Measurements from ENCODE around the gene SPDYE4.
"Not testable (repeated sequence)": the region's sequence is repeated elsewhere in the genome, so short reads cannot be mapped to it uniquely, and the experiment has no call there.

SPDYE4 gene

GRCh38 chr17:8758137-8758596, at the start of gene SPDYE4:
Gene SPDYE4, minus strand, starts transcription at chr17:8758546. Its CDS starts 164 bp downstream, at chr17:8758382.
- H2AFZ ChIP-seq (ENCODE audit: low read depth, low read length) = no peak within 1 kb of the TSS
- H3K4me3 ChIP-seq (ENCODE audit: low read length) = no peak within 1 kb of the TSS
- H3K27me3 ChIP-seq (ENCODE audit: insufficient read depth, low read length) = peaks cover 15% of the 10 kb centered on the region
- peaks cover 3% of the 10 kb centered on the region for H3K9me3 ChIP-seq (ENCODE audit: low read length)
- no peaks in the 10 kb centered on the region for H3K36me3 ChIP-seq (ENCODE audit: insufficient read depth, low read length)
- no peaks in the 10 kb centered on the region for H3K4me1 ChIP-seq (ENCODE audit: insufficient read depth, low read length)

- H3K27me3 ChIP-seq (ENCODE audit: insufficient read depth, low read length) = peaks cover 8% of the 10 kb centered on the region
- H3K4me1 ChIP-seq (ENCODE audit: insufficient read depth, low read length) = no peaks in the 10 kb centered on the region
- no peak overlapping the region for H3K4me3 ChIP-seq (ENCODE audit: low read length)
- no peak overlapping the region for H2AFZ ChIP-seq (ENCODE audit: low read depth, low read length)
- H3K36me3 ChIP-seq (ENCODE audit: insufficient read depth, low read length) = no peaks in the 10 kb centered on the region
- H3K9me3 ChIP-seq (ENCODE audit: low read length) = no peaks in the 10 kb centered on the region
Measured at GRCh38 chr17:8806926-8807550, 48.7 kb upstream of the SPDYE4 start.

GRCh38 chr17:8806253-8806925, 48.0 kb upstream of the SPDYE4 start:
- H3K9me3 ChIP-seq (ENCODE audit: low read length) = no peaks in the 10 kb centered on the region
- no peaks in the 10 kb centered on the region for H3K4me1 ChIP-seq (ENCODE audit: insufficient read depth, low read length)
- H3K4me3 ChIP-seq (ENCODE audit: low read length) = no peak overlapping the region
- H3K36me3 ChIP-seq (ENCODE audit: insufficient read depth, low read length) = no peaks in the 10 kb centered on the region
- H3K27me3 ChIP-seq (ENCODE audit: insufficient read depth, low read length) = peaks cover 10% of the 10 kb centered on the region
- no peak overlapping the region for H2AFZ ChIP-seq (ENCODE audit: low read depth, low read length)

- H3K4me1 ChIP-seq (ENCODE audit: insufficient read depth, low read length); H3K4me3 ChIP-seq (ENCODE audit: low read length): not testable (repeated sequence)
- peaks cover 20% of the 10 kb centered on the region for H3K27me3 ChIP-seq (ENCODE audit: insufficient read depth, low read length)
Measured at GRCh38 chr17:8805396-8805795, 47.0 kb upstream of the SPDYE4 start.

GRCh38 chr17:8803531-8804420, 45.4 kb upstream of the SPDYE4 start:
- no peak overlapping the region for H3K4me3 ChIP-seq (ENCODE audit: low read length)
- H3K4me1 ChIP-seq (ENCODE audit: insufficient read depth, low read length) = no peaks in the 10 kb centered on the region
- peaks cover 32% of the 10 kb centered on the region for H3K27me3 ChIP-seq (ENCODE audit: insufficient read depth, low read length)
- no peaks in the 10 kb centered on the region for H3K36me3 ChIP-seq (ENCODE audit: insufficient read depth, low read length)
- no peaks in the 10 kb centered on the region for H3K9me3 ChIP-seq (ENCODE audit: low read length)
- no peak overlapping the region for H2AFZ ChIP-seq (ENCODE audit: low read depth, low read length)

More at GRCh38 chr17:8805396-8805795, 47.0 kb upstream of the SPDYE4 start:
- not testable (repeated sequence) for H2AFZ ChIP-seq (ENCODE audit: low read depth, low read length); H3K36me3 ChIP-seq (ENCODE audit: insufficient read depth, low read length); H3K9me3 ChIP-seq (ENCODE audit: low read length)

- H3K4me1 ChIP-seq (ENCODE audit: insufficient read depth, low read length) = no peaks in the 10 kb centered on the region
- no peaks in the 10 kb centered on the region for H3K36me3 ChIP-seq (ENCODE audit: insufficient read depth, low read length)
- H3K4me3 ChIP-seq (ENCODE audit: low read length) = no peak overlapping the region
- peaks cover 3% of the 10 kb centered on the region for H3K9me3 ChIP-seq (ENCODE audit: low read length)
- no peak overlapping the region for H2AFZ ChIP-seq (ENCODE audit: low read depth, low read length)
- H3K27me3 ChIP-seq (ENCODE audit: insufficient read depth, low read length) = peaks cover 50% of the 10 kb centered on the region
Measured at GRCh38 chr17:8801135-8801840, 42.9 kb upstream of the SPDYE4 start.

GRCh38 chr17:8800656-8801055, 42.3 kb upstream of the SPDYE4 start:
- Histone ChIP-seq H3K27me3 (ENCODE audit: insufficient read depth, low read length) (peaks cover 50% of the 10 kb centered on the region), H3K4me3 (ENCODE audit: low read length) (no peak overlapping the region), H2AFZ (ENCODE audit: low read depth, low read length) (no peak overlapping the region), H3K9me3 (ENCODE audit: low read length) (peaks cover 3% of the 10 kb centered on the region), H3K36me3 (ENCODE audit: insufficient read depth, low read length) (no peaks in the 10 kb centered on the region), H3K4me1 (ENCODE audit: insufficient read depth, low read length) (no peaks in the 10 kb centered on the region)

GRCh38 chr17:8799570-8800212, 41.3 kb upstream of the SPDYE4 start:
- Histone ChIP-seq H3K9me3 (ENCODE audit: low read length) (peaks cover 3% of the 10 kb centered on the region), H2AFZ (ENCODE audit: low read depth, low read length) (no peak overlapping the region), H3K4me3 (ENCODE audit: low read length) (no peak overlapping the region), H3K36me3 (ENCODE audit: insufficient read depth, low read length) (no peaks in the 10 kb centered on the region), H3K4me1 (ENCODE audit: insufficient read depth, low read length) (no peaks in the 10 kb centered on the region), H3K27me3 (ENCODE audit: insufficient read depth, low read length) (peaks cover 50% of the 10 kb centered on the region)

GRCh38 chr17:8798846-8799569, 40.7 kb upstream of the SPDYE4 start, which contains the start of gene MFSD6L:
Gene MFSD6L, minus strand, starts transcription at chr17:8799365. Its CDS starts 245 bp downstream, at chr17:8799120.
- Histone ChIP-seq H3K9me3 (ENCODE audit: low read length) (peaks cover 3% of the 10 kb centered on the region), H3K4me3 (ENCODE audit: low read length) (no peak within 1 kb of the TSS), H2AFZ (ENCODE audit: low read depth, low read length) (no peak within 1 kb of the TSS), H3K36me3 (ENCODE audit: insufficient read depth, low read length) (no peaks in the 10 kb centered on the region), H3K27me3 (ENCODE audit: insufficient read depth, low read length) (peaks cover 50% of the 10 kb centered on the region), H3K4me1 (ENCODE audit: insufficient read depth, low read length) (no peaks in the 10 kb centered on the region)

- Histone ChIP-seq H3K9me3 (ENCODE audit: low read length) (peaks cover 3% of the 10 kb centered on the region), H3K4me3 (ENCODE audit: low read length) (no peak overlapping the region), H3K36me3 (ENCODE audit: insufficient read depth, low read length) (no peaks in the 10 kb centered on the region), H2AFZ (ENCODE audit: low read depth, low read length) (no peak overlapping the region), H3K4me1 (ENCODE audit: insufficient read depth, low read length) (no peaks in the 10 kb centered on the region), H3K27me3 (ENCODE audit: insufficient read depth, low read length) (peaks cover 50% of the 10 kb centered on the region)
Measured at GRCh38 chr17:8798176-8798845, 40.0 kb upstream of the SPDYE4 start.

- H3K4me1 ChIP-seq (ENCODE audit: insufficient read depth, low read length) = no peaks in the 10 kb centered on the region
- peaks cover 46% of the 10 kb centered on the region for H3K27me3 ChIP-seq (ENCODE audit: insufficient read depth, low read length)
- H2AFZ ChIP-seq (ENCODE audit: low read depth, low read length) = no peak overlapping the region
- no peaks in the 10 kb centered on the region for H3K36me3 ChIP-seq (ENCODE audit: insufficient read depth, low read length)
- H3K9me3 ChIP-seq (ENCODE audit: low read length) = peaks cover 3% of the 10 kb centered on the region
- H3K4me3 ChIP-seq (ENCODE audit: low read length) = no peak overlapping the region
Measured at GRCh38 chr17:8797621-8798175, 39.4 kb upstream of the SPDYE4 start.
